Measurements from ENCODE around the gene MVB12B. TPM values are rescaled to one million over a fixed set of nuclear protein-coding genes. Genes with fewer than 3 reads are reported as not detected.

Gene MVB12B
- polyA plus RNA-seq, 1 donor from 2014 or later, result 39.5 TPM

GRCh38 chr9:126483468-126484073 is 156.9 kb downstream of the MVB12B start:
- H3K9me2 ChIP-seq (ENCODE audit: insufficient read depth, low read length), result no peaks in the 10 kb centered on the region
- TF ChIP-seq EZH2 (IDR thresholded peaks at IDR 0.05; ENCODE audit: borderline replicate concordance, insufficient read depth, low read length, poor library complexity, severe bottlenecking), result no peak
- no peak for TF ChIP-seq TAF1 (IDR thresholded peaks at IDR 0.05; ENCODE audit: low read depth)
- no peak for TF ChIP-seq REST (IDR thresholded peaks at IDR 0.05; ENCODE audit: borderline replicate concordance)
- no peak for TF ChIP-seq EP300 (conservative IDR thresholded peaks at IDR 0.05; ENCODE audit: poor library complexity, severe bottlenecking)
- no peak for TF ChIP-seq POLR2AphosphoS5 (IDR thresholded peaks at IDR 0.05)
- TF ChIP-seq, protein P1, sequence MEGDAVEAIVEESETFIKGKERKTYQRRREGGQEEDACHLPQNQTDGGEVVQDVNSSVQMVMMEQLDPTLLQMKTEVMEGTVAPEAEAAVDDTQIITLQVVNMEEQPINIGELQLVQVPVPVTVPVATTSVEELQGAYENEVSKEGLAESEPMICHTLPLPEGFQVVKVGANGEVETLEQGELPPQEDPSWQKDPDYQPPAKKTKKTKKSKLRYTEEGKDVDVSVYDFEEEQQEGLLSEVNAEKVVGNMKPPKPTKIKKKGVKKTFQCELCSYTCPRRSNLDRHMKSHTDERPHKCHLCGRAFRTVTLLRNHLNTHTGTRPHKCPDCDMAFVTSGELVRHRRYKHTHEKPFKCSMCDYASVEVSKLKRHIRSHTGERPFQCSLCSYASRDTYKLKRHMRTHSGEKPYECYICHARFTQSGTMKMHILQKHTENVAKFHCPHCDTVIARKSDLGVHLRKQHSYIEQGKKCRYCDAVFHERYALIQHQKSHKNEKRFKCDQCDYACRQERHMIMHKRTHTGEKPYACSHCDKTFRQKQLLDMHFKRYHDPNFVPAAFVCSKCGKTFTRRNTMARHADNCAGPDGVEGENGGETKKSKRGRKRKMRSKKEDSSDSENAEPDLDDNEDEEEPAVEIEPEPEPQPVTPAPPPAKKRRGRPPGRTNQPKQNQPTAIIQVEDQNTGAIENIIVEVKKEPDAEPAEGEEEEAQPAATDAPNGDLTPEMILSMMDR (IDR thresholded peaks at IDR 0.05; ENCODE audit: poor library complexity, severe bottlenecking), result no peak
- no peak for TF ChIP-seq MXI1 (conservative IDR thresholded peaks at IDR 0.05; ENCODE audit: poor library complexity, severe bottlenecking)
- no peak for TF ChIP-seq SMC3 (conservative IDR thresholded peaks at IDR 0.05; ENCODE audit: poor library complexity)
- TF ChIP-seq RAD21 (conservative IDR thresholded peaks at IDR 0.05), result no peak
- H3K36me3 ChIP-seq (ENCODE audit: insufficient read depth, low read length), result no peaks in the 10 kb centered on the region
- no peaks in the 10 kb centered on the region for H3K9me3 ChIP-seq (ENCODE audit: low read length)
- no peak overlapping the region for H3K9ac ChIP-seq (ENCODE audit: low read length)
- H3K27me3 ChIP-seq (ENCODE audit: insufficient read depth, low read depth, low read length), result no peaks in the 10 kb centered on the region
- no peak overlapping the region for H3K27ac ChIP-seq (ENCODE audit: low read length)
- no peaks in the 10 kb centered on the region for H3K79me2 ChIP-seq (replicated peaks; ENCODE audit: insufficient read depth, low read length)
- no peak overlapping the region for H3K4me3 ChIP-seq (ENCODE audit: low read length)
- peaks cover 3% of the 10 kb centered on the region for H3F3A ChIP-seq (ENCODE audit: insufficient read depth, low read length, poor library complexity, severe bottlenecking)
- H3K4me2 ChIP-seq (ENCODE audit: low read length), result no peak overlapping the region
- no peak overlapping the region for H2AFZ ChIP-seq (ENCODE audit: low read depth, low read length)
- no peaks in the 10 kb centered on the region for H4K20me1 ChIP-seq (ENCODE audit: insufficient read depth)

GRCh38 chr9:126485662-126486061 is 159.0 kb downstream of the MVB12B start:
- peaks cover 3% of the 10 kb centered on the region for H3F3A ChIP-seq (ENCODE audit: insufficient read depth, low read length, poor library complexity, severe bottlenecking)
- no peaks in the 10 kb centered on the region for H3K9me2 ChIP-seq (ENCODE audit: insufficient read depth, low read length)
- H3K4me2 ChIP-seq (ENCODE audit: low read length), result no peak overlapping the region
- H3K79me2 ChIP-seq (replicated peaks; ENCODE audit: insufficient read depth, low read length), result no peaks in the 10 kb centered on the region
- no peak overlapping the region for H2AFZ ChIP-seq (ENCODE audit: low read depth, low read length)
- H3K4me3 ChIP-seq (ENCODE audit: low read length), result no peak overlapping the region
- H3K9ac ChIP-seq (ENCODE audit: low read length), result no peak overlapping the region
- TF ChIP-seq SMC3 (conservative IDR thresholded peaks at IDR 0.05; ENCODE audit: poor library complexity) (no peak), MXI1 (conservative IDR thresholded peaks at IDR 0.05; ENCODE audit: poor library complexity, severe bottlenecking) (no peak), EP300 (conservative IDR thresholded peaks at IDR 0.05; ENCODE audit: poor library complexity, severe bottlenecking) (no peak), POLR2AphosphoS5 (IDR thresholded peaks at IDR 0.05) (no peak), EZH2 (IDR thresholded peaks at IDR 0.05; ENCODE audit: borderline replicate concordance, insufficient read depth, low read length, poor library complexity, severe bottlenecking) (no peak), TAF1 (IDR thresholded peaks at IDR 0.05; ENCODE audit: low read depth) (no peak), RAD21 (conservative IDR thresholded peaks at IDR 0.05) (no peak), REST (IDR thresholded peaks at IDR 0.05; ENCODE audit: borderline replicate concordance) (no peak)
- TF ChIP-seq, protein P1 (IDR thresholded peaks at IDR 0.05; ENCODE audit: poor library complexity, severe bottlenecking), result no peak
- no peaks in the 10 kb centered on the region for H3K9me3 ChIP-seq (ENCODE audit: low read length)
- H3K36me3 ChIP-seq (ENCODE audit: insufficient read depth, low read length), result no peaks in the 10 kb centered on the region
- no peaks in the 10 kb centered on the region for H3K27me3 ChIP-seq (ENCODE audit: insufficient read depth, low read depth, low read length)
- H3K27ac ChIP-seq (ENCODE audit: low read length), result no peak overlapping the region
- no peaks in the 10 kb centered on the region for H4K20me1 ChIP-seq (ENCODE audit: insufficient read depth)
